HG03045 (cell line): ENCODE results near the gene NAA40.

Experiments used
- ATAC-seq: cut with Tn5 transposase; IDR thresholded peaks from one replicate; pipeline ENCODE4 v1.9.1; 2021; ENCODE audit warnings: mild to moderate bottlenecking, moderate library complexity; ENCODE audit not compliant: unreplicated experiment

Gene NAA40

DNA sequence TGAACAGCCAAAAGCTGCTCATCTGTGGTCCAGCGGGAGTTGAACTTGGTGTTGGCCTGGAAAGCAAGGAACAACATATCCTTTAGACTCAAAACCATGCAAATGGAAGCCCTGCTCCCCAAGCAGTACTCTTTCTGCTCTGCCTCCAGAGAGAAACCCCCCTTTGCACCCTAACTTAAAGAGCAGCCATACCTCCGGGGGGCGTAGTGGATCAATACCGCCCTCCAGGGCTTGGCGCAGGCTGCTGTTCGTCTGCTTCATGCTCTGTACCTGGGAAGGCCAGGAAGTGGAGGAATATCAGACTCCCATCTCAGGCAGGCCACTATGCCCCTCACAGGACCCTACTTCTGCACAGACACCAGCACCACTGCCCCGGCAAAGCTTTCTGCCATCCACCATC lies 26.1 kb upstream of the NAA40 start:
- no peak for ATAC-seq

DNA sequence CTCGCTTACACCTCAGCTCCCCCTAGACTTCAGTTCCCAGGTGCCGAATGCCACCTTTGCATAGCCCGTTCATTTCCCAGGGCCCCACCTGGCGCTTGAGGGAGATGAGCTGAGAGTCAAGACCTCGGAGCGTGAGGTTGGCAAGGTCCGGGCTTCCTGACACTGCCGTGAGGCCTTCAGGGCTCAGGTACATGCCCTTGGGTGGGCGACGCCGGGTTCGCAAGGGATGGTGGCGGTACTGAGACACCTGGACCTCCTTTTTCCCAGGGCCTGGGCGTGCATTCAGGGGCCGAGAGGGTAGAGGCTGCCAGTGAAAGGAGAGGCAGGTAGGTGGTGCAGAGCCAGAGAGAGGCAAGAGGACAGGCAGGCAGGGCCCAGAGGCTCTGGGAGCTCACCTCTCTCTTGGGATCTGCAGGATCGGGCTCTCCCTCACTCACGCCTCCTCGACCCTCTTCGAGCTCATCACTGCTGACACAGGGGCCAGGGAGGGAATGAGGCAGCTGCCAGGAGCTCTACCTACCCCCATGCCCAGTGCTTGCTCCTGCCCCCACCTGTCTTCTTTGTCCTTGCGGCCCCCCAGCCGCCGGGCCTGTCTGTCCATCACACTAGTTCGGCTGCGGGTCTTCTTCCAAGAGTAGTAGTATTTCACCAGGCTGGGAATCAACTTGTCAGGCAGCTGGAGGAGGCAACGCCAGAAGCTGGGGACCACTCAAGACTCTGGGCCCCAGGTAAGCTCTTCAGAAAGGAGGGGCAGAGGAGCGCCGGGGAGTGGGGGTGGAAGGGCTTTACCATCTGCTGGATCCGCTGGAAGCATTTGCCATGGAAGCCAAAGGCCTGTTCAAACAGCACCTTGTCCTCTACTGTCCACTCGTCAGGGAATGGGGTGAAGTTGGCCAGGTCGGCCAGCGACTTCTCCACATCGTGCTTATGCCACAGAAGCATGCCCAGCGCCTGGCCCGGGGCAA lies 24.7 kb upstream of the NAA40 start:
- no peak for ATAC-seq

DNA sequence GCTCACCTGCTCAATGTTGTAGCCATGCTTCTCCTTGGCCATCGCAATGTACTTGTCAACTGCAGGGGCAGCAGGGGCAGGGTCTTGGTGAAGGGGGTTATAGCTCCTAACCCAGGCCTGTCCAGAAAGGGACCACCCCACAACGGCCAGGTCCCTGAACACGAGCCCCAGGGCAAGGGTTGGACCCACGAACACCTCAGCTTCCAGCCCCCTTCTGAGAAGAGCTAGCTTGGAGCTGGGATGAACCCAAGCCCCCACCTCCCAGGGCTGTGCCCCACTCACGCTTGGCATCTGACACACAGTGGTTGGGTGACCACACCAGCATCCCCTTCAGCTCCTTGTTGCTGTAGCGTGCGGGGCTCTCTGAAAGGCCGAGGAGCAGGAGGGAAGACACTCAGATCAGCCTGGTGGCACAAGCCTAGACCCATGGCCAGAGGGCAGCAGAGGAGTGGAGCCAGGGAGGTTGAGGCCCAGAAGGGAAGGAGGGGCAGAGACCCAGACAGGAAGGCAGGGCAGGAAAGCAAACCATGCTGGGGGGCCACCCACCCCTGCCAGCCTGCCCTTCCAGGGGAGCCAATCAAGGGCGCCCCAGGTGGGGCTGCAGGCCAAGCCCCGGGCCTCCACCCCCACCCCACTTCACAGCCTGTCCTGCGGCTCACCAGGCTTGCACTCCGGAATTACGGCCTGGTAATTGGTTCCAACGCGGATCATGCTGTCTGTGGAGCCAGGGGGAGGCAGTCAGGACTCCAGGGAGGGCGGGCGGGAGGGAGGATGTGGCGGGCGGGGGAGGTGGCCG lies 23.7 kb upstream of the NAA40 start:
- ATAC-seq: no peak

DNA sequence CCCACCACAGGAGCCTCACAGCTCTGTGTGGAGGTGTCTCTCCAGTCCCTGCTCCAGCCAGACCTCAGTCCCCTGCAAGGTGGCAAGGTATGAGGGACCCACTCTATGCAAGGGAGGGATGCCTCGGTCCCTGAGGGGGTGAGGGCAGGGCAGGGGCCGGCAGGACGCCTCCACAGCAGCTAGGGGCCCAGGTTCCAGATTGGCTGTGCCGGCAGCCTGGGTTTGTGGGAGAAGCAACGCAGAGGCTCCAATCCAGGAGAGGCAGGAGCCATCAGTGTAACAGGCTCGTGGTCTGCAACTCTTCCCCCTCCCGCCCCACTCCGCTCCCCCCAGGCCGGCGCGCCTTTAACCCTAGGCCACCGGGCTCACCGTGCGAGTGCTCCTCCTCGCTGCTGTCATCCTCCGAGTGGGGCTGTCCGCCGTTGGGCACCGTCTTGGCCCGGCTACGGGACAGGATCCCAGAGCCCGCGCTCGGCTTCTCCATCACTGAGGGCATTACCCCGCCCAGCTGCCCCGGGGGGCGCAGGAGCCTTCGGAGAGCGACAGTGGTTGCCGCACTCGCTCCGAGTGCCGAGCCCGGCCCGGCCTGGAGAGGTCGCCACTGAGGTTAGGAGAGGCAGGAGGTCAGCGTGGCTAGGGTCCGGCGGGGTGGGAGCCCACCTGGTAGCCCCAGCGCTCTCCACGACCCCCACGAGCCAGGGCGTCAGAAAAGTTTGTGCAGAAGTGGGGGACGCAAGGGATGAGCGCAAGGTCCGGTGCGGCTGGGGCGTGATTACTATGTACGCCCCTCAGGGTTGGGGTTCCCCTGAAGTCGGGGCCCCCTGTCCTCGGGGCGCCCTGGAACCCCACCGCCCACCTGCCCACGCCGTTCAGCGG lies 22.6 kb upstream of the NAA40 start:
- ATAC-seq: peak; percentile 21

DNA sequence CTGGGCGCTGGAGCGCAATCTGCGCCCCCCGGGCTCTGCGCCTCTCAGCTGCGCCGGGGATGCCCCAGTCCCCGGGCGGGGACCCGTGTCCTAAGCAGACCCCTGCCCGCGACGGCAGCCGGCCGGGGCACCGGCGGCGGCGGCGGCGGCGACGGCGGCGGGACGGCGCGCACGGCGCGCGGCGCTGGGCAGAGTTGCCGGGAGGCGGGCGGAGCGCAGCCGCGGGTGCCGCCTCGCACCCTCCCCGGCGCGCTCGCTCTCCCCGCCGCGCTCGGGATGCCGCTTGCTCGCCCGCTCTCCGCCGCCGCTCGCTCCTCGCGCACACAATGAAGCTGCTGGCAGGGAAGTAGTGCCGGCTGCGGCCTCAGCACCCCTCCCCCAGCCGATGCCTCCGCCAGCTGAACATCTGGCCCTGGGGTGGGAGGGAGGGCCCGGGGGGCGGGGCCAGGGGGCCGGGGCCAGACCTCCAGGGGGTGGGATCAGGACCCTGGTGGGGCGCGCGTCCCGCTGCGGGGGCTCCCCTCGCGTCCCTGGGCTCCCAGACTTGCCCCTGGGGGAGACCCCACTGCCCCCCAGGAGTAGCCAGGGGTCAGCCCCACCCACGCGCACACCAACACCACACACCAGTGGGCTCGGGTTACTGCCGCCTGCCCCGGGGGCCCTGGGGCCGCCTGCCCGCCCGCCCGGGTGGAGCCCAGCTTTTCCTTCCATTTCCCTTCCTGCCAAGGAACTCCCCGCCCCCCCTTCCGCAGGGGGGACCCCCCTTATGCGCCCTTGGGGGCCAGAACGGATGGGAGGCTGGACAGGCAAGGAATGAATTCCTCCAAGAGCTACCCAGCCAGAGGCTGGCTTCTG lies 21.7 kb upstream of the NAA40 start, which contains the start of gene RCOR2:
RCOR2 (minus strand) TSS at position 328 of the 855 bp plus-strand sequence. CDS start 708 bp downstream, outside the sequence.
- ATAC-seq: peak; percentile 38

DNA sequence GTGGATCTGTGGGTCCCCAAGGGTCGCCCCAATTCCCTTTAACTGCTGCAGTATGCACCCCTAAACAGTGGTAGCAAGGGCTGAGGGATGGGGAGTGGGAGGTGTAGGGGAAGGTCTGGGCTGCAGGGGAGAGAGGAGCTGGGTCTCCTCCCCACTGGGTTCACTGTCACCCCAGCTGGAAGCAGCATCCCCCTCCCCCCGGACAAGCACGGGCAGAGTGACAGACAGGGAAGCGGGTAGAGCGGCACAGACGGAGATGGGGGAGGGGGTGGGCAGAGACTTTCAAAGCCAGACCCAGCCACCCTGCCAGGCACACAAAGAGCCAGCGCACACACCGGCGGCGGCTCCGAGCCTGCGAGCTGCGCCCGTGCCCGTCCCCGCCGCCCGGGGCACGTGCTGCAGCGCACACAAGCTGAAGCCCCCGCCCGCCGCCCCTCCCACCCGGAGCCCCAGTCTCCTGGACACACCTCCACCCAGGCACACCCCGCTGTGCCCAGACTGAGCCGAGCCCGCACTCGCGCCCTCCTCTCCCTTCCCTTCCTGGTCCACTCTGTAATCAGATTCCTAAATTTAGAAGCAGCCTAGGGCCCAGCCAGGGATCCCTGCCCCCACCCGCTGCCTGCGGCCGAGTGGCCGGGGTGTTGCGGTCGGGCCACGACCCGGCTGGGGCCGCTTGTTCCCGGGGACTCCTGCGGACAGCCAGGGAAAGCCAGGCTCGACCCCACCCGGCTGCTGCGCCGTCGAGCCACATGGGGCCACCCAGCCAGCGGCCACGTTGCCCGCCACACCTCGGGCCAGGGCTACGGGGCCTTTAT lies 20.9 kb upstream of the NAA40 start:
- ATAC-seq: no peak

DNA sequence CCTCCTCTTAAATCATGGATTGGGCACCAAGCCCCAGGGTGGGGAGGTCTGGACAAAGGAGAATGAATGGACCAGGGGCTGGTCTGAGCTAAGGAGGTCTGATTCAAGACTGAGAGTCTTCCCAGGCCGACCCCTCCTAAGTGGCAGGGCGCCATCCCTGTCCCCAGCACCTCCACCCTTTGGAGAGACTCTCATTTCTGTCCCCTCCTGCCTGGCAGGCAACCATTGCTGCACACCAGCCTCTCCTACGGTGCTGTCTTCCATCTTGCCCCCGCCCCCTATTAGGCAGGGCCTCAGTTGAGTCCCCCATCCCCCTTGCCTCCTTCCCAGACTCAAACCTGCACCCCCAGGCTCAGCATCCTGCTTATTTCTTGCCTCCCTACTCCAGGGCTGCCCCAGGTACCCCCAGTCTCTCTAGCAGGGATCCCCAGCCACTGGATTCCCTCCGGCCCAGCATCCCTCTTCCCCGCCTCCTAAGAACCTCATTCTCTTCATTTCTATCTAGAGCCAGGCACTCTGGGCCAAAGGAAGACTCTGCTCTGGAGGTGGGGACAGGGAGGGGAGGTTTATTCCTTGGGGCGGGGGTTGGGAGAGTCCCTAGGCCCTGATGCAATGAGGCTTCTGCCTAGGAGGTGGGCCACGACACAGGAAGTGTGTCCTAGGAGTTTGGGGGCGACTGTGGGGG lies 20.2 kb upstream of the NAA40 start:
- no peak for ATAC-seq

DNA sequence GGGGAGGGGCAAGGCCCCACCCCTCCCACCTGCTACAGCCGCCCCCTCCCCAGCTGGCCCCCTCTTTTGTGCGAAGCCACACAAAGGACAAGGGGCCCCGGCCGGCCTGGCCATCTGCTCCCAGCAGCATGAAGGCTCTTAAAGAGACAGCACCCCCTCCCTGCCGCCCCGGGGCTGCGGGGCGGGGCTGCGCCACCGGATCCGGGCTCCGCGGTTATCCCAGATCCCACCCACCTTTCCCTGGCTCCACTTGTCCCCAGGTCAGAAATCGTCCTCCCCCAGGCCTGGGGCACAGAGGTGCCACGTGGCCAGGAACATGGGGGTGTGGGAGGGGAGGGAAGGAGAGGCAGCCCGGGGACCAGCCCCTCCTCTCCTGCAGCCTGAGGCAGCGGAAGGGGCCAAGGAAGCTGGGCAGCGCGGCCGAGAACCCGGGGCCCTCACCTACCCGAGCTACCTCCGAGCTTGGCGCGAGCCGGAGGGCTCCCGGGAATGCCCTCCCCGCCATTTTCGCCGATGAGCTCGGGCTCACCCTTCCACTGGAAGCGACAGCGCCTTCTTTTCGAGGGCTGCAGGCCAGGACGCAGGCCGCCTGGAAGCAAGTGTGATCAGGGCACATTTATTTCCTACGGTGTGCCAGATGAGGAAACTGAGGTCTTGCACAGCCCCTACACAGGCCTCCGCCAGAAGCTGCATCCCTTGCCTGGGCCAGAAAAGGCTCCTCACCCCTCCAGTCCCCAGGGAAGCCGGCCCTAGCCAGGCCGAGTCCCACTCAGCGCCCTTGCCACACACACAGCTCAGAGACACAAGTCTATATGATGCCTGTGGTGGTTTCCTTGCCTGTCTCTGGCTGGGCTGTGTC lies 19.3 kb upstream of the NAA40 start:
- ATAC-seq: no peak

DNA sequence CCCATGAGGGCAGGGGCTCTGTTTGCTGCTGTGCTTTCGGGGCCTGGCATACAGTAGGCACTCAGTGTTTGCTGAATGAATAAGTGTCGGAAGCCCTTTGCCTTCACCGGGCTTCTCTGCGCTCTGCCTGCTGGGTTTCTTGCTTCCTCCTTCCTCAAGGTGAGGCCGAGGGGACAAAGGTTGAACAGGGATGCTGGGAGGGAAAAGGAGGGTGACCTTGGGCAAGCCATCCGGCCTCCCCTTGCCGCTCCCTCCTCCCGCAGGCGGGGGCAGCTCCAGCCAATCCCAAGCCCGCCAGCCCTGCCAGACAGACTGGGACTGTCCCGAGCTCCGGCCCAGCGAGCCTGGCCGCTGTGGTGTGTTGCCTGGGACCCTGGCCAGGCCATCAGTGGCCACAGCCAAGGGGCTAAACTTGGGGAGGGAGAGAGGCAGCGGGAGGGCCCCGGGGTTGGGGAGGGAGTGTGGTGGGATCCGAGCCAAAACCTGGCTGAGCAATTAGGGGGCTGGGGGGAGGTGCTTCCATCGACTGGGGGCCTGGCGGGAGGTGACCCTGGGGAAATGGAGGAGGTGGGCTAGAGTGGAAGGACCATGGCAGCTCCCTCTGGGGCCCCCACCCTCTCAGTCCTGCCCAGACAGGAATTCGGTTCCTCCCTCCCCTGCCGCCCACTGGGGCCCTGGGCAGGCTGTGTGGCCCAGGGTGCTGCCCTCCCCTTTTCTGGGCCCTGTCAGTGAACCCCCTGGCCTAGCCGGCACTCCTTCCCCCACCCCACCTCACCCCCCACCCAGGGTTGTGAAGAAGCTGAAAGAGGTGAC lies 18.5 kb upstream of the NAA40 start:
- no peak for ATAC-seq

DNA sequence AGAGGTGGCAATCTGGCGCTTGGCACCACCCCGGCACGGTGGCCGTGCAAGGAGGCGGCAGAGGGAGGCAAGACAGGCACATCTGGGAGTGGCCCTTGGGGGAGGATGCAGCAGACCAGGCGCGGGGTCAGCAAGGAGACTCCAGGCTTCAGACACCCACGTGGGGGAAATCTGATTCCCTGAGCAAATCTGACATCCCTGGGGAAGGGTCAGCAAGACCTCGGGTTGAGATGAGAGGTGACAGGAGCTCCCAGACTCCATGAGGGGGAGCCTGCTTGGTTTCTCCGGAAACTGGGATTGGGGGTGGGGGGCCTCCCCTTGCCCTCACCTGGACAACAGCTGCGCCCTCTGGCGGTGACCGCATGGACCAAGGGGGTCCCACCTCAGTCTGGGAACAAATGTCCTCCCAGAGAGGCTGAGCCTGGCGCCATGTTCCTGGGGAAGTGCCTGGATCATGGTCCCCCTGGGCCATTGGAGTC lies 17.8 kb upstream of the NAA40 start:
- no peak for ATAC-seq

DNA sequence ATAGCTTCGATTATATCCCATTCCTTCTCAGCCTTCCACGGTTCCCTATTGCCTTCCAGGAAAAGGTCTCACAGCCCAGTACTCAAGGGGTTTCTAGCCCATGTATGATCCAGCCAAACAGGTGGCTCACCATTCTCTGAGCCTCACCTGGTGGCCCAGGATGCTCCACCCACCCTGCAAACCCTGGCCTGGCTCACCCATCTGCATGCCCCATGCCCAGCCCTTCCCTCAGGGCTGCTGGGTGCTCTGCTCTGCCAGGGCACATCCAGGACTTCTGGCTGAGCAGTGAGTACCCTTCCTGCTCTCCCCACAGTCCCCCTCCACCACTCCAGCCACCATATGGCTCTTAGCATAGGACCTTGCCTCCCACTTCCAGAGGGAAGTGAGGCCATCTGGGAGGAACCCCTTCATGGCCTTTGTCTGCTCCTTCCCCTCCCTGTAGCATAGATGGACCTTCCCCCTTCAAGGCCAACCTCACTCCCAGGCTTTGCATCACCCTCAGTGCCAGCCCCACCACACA lies 16.1 kb upstream of the NAA40 start:
- no peak for ATAC-seq

DNA sequence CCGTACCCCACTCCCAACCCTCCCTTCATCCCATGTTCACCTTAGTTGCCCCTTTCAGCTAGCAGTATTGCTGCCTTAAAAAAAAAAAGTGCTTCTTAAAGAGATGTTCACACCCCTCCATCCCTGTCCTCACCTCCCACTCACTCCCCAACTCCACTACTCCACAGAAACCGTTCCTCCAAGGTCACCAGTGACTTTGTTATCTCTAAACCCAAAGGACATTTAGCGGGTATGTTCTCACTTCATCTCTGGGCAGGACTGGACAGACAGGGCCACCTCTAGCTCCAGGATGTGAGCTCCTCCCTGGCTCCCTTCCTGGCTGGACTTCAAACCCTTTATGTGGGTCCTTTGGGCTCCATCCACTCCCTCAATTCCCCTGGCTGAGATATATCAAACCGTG lies 15.5 kb upstream of the NAA40 start:
- ATAC-seq: no peak

DNA sequence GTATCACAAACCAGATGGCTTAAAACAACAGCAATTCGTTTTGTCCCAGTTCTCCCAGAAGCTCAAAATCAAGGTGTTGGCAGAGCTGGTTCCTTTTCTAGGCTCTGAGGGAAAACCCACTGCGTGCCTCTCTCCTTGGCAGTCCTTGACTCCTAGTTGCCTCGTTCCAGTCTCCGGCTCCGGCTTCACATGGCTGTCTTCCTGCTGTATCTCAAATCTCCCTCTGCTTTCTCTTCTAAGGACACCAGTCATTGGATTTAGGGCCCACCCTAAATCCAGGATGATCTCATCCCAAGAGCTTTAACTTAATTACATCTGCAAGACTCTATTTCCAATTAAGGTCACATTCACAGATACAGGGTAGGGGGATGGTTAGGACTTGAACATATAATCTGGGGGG lies 9.2 kb upstream of the NAA40 start:
- ATAC-seq: no peak

DNA sequence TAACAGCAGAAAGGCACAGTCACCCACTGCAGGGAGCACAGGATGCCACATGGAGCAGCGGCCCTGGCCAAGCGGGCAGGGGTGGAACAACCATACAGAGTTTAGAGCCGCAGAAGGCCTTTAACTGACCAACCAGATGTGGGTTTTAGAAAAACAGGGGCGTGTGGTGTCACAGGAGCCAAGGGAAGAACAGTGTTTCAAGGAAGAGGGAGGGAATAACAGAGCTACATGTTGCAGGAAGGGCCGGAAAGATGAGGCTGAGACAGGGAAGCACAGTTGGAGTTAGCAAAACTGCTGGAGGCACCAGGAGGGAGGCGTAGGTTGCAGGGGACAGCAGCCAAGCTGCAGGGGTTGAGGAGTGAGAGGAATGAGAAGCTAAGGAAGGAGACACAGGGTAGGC lies 7.8 kb upstream of the NAA40 start:
- no peak for ATAC-seq

DNA sequence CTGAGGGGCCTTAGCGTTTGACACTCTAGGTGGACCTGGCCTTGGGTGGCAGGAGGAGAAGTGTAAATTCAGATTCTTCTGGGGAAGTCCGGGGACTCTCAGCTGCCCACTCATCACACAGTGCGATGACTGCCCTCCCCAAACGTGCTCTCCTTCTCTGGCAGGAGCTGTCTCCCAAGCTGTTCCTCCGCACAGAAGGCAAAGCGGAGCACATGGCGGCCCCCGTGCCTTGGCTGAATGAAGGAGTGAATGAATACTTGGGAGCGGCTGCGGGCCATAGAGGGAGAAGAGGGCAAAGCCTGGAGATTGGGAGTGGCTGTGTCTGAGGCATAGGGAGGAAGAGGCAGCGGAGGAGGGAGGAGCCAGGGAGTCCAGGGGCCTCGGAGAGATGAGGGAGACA lies 6.9 kb upstream of the NAA40 start:
- ATAC-seq: no peak

DNA sequence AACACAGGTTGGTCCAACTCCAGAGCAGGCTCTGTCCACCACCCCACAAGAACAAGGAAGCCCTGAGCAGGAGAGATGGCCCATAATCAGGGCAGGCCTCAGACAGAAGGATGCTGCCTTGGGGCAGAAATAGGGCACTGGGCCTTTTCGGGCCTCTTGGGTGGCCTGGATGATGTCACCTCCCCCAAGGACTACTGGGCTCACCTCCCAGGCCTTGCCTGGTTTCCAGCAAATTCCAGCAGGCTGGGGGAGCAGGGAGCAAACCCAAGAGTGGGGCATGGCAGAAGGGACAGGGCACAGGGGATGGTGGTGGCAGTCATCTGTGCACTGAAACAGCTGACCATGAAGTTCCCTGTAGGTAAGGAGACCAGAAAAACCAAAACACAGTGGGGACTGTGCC lies 5.3 kb upstream of the NAA40 start:
- no peak for ATAC-seq
